GM23248 (cell line): ENCODE results near the gene CFAP74. TPM values are rescaled to one million over a fixed set of nuclear protein-coding genes. Genes with fewer than 3 reads are reported as not detected.
A peak's percentile ranks its signal among the peaks of the same experiment; 100 is the strongest.

ENCODE experiments used
- DNase-seq: peaks from one replicate; pipeline ENCODE4 v3.0.0-alpha.2; 2015
- H2AFZ ChIP-seq: fragments of 200-600 bp; sonication (generic); 2 replicates; pipeline ENCODE4 v1.6.1; 2016; ENCODE audit warnings: antibody characterized with exemption
- H3F3A ChIP-seq: fragments of 200-600 bp; sonication (generic); 2 replicates; pipeline ENCODE4 v1.6.1; 2016; ENCODE audit warnings: mild to moderate bottlenecking, antibody characterized with exemption, mixed run types; ENCODE audit not compliant: insufficient read depth
- H3K27ac ChIP-seq: fragments of 200-600 bp; sonication (generic); 2 replicates; pipeline ENCODE4 v1.5.1; 2016; ENCODE audit warnings: mild to moderate bottlenecking
- H3K27me3 ChIP-seq: fragments of 200-600 bp; sonication (generic); replicated peaks from 2 replicates; pipeline ENCODE4 v1.6.1; 2016; ENCODE audit warnings: mild to moderate bottlenecking; ENCODE audit not compliant: insufficient read depth
- H3K36me3 ChIP-seq: fragments of 200-600 bp; sonication (generic); 2 replicates; pipeline ENCODE4 v1.6.1; 2016; ENCODE audit warnings: low read depth, mild to moderate bottlenecking
- H3K4me1 ChIP-seq: fragments of 200-600 bp; sonication (generic); 2 replicates; pipeline ENCODE4 v1.6.1; 2016; ENCODE audit warnings: mild to moderate bottlenecking; ENCODE audit not compliant: insufficient read depth
- H3K4me2 ChIP-seq: fragments of 200-600 bp; sonication (generic); one replicate; pipeline ENCODE4 v1.6.1; 2016; ENCODE audit warnings: mild to moderate bottlenecking; ENCODE audit not compliant: unreplicated experiment
- H3K4me3 ChIP-seq: fragments of 200-600 bp; sonication (generic); 2 replicates; pipeline ENCODE4 v1.5.1; 2016; ENCODE audit warnings: mild to moderate bottlenecking
- H3K79me2 ChIP-seq: fragments of 200-600 bp; sonication (generic); 2 replicates; pipeline ENCODE4 v1.6.1; 2016; ENCODE audit warnings: mild to moderate bottlenecking; ENCODE audit not compliant: insufficient read depth
- H3K9ac ChIP-seq: fragments of 200-600 bp; sonication (generic); 2 replicates; pipeline ENCODE4 v1.6.1; 2016; ENCODE audit warnings: mild to moderate bottlenecking
- H3K9me2 ChIP-seq: fragments of 200-600 bp; sonication (generic); 2 replicates; pipeline ENCODE4 v1.6.1; 2016; ENCODE audit warnings: mixed run types, mild to moderate bottlenecking, moderate library complexity; ENCODE audit not compliant: insufficient read depth
- H3K9me3 ChIP-seq: fragments of 200-600 bp; sonication (generic); one replicate; pipeline ENCODE4 v1.6.1; 2017; ENCODE audit warnings: low read depth
- H4K20me1 ChIP-seq: fragments of 200-600 bp; sonication (generic); 2 replicates; pipeline ENCODE4 v1.6.0; 2016; ENCODE audit not compliant: insufficient read depth
- EZH2 ChIP-seq: fragments of 200-600 bp; sonication (generic); IDR thresholded peaks from 2 replicates; pipeline ENCODE4 v1.6.1; 2018; ENCODE audit warnings: antibody characterized with exemption, mild to moderate bottlenecking; ENCODE audit not compliant: insufficient read depth, poor library complexity, severe bottlenecking
- EZH2phosphoT487 ChIP-seq: fragments of 200-600 bp; sonication (generic); IDR thresholded peaks from 2 replicates; pipeline ENCODE4 v1.6.1; 2018; ENCODE audit warnings: antibody characterized with exemption, moderate library complexity, mild to moderate bottlenecking, low read depth; ENCODE audit not compliant: insufficient read depth
- WGBS, 2 experiments: methylation state at CpG; one replicate each; pipeline ENCODE4 v1.1.6; 2015 to 2017; ENCODE audit warnings: low lambda C conversion rate in 2 of 2, low coverage in 1 of 2; ENCODE audit errors: missing lambda C conversion rate in 2 of 2; 5-methylcytosine and 5-hydroxymethylcytosine counted together
- in situ Hi-C: fragments of 300-500 bp; cut with MboI; formaldehyde crosslinking; loops from 2 replicates; pipeline ENCODE4 v1.15.0; 2020
- polyA plus RNA-seq: library from polyadenylated mRNA; unstranded; fragments of >200 nt; fragmentation: Nextera tagmentation; extraction: Ambion mirVana; gene quantifications from 2 replicates; pipeline ENCODE4 v1.2.1, GENCODE V29; 2016
- total RNA-seq: library from RNA; depleted of rRNA; stranded (reverse); fragments of >200 nt; shearing (Covaris generic); gene quantifications from 2 replicates; pipeline ENCODE4 v1.2.3, GENCODE V29; 2014

Gene CFAP74
- total and polyA plus RNA-seq, 2 experiments from 2014 or later = not detected

DNA sequence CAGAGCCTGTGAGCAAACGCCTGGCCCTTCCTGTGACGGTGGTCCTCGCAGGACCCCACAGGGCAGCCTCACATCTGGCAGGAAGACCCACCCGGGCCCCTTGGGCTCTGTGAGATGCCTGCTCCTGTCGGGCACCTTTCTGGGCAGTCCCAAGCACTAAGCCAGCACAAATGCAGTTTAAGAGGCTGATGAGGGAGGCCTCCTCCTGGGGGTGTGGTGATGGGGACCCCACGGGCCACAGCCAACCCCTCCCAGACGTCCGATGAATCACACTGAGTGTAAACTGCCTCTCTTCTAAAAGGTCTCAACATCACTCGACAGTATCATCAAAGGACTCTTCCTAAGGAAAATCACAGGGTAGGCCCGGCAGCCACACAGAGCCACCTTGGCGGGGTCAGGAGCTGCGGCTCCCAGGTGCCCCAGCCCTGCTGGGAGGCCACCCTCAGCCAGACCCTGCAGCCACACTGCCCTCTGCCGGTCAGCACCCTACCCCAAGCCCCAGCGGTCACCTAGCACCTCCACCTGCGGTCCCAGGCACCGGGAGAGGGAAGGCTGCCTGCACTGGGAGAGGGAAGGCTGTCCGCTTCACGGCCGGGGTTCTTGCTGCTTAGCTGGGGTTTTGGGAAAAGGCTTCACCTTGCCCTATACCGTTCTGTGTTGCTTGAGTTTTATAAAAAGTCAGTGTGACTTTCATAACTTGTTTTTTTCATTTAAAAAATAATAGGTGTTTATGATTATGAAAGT, 42.8 kb upstream of the CFAP74 start:
- no peaks in the 10 kb centered on the region for H3K9me2 ChIP-seq
- in situ Hi-C loops = no loop called here
- peaks cover 4% of the 10 kb centered on the region; the same call in 1 of the 2 replicates for H3K4me1 ChIP-seq
- H3K79me2 ChIP-seq = no peaks in the 10 kb centered on the region
- TF ChIP-seq EZH2 = no peak
- TF ChIP-seq EZH2phosphoT487 = no peak
- no peak overlapping the region for H3K27ac ChIP-seq
- peaks cover 25% of the 10 kb centered on the region for H3K27me3 ChIP-seq
- H3F3A ChIP-seq = no peaks in the 10 kb centered on the region
- no peak overlapping the region for H3K4me2 ChIP-seq
- no peak overlapping the region for H3K9ac ChIP-seq
- 40 to 42% methylated on average over 20 of the region's 20 CpGs for WGBS, 2 experiments
- H4K20me1 ChIP-seq = no peaks in the 10 kb centered on the region
- H3K4me3 ChIP-seq = no peak overlapping the region
- H3K9me3 ChIP-seq = no peaks in the 10 kb centered on the region
- peak; percentile 21 for DNase-seq
- no peaks in the 10 kb centered on the region for H3K36me3 ChIP-seq
- H2AFZ ChIP-seq = no peak overlapping the region

DNA sequence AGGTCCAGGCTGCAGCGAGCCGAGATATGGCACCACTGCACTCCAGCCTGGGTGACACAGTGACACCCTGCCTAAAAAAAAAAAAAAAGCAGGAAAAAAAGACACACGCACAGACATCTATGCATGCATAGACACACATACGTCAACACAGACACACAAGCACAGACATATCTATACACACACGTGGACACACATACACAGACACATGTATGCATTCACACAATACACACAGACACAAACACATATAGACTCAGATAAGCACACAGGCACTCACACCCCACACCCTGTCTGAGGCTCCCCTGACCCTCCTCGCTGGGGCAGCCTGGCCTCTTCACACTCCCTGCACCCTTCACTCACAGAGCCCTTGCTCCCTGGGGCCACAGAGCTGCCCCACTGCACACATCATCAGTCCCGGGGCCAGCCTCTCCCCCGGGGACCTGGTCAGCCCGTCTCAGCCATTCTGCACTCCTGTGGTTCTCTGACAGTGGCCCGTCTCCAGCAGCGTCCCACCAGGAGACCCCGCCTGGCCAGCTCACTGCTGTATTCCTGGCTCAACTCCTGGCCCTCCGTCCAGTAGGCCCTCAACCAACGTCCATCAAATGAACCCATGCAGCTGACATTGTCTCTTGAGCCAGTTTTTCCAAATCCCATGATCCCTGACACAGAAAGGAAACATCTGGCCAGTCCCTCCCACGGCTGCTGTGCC, 42.0 kb upstream of the CFAP74 start:
- Histone ChIP-seq H3K36me3 (no peaks in the 10 kb centered on the region), H3K4me2 (no peak overlapping the region), H2AFZ (no peak overlapping the region), H3K9ac (0 out of 2 replicates have a peak overlapping the region, but pooled peaks have one; percentile 40), H3K4me3 (no peak overlapping the region), H3K27me3 (peaks cover 18% of the 10 kb centered on the region), H3K79me2 (no peaks in the 10 kb centered on the region), H3K27ac (no peak overlapping the region), H4K20me1 (no peaks in the 10 kb centered on the region), H3K4me1 (peaks cover 4% of the 10 kb centered on the region; the same call in 1 of the 2 replicates), H3K9me3 (no peaks in the 10 kb centered on the region), H3K9me2 (no peaks in the 10 kb centered on the region), H3F3A (no peaks in the 10 kb centered on the region)
- WGBS, 2 experiments = 42 to 44% methylated on average over 15 of the region's 15 CpGs
- TF ChIP-seq EZH2phosphoT487 (no peak), EZH2 (no peak)
- peak; percentile 37 for DNase-seq
- in situ Hi-C loops = no loop called here

GRCh38 chr1:2044510-2045319, 41.1 kb upstream of the CFAP74 start:
- H3K27ac ChIP-seq = no peak overlapping the region
- peaks cover 21% of the 10 kb centered on the region for H3K27me3 ChIP-seq
- no peaks in the 10 kb centered on the region for H3K9me2 ChIP-seq
- peak overlapping the region; percentile 63 for H3K4me3 ChIP-seq
- TF ChIP-seq EZH2phosphoT487 (no peak), EZH2 (no peak)
- no peaks in the 10 kb centered on the region for H3K79me2 ChIP-seq
- no peaks in the 10 kb centered on the region for H4K20me1 ChIP-seq
- 6% methylated on average over 40 to 51 of the region's 75 CpGs for WGBS, 2 experiments
- H3K4me1 ChIP-seq = peaks cover 4% of the 10 kb centered on the region; the same call in 1 of the 2 replicates
- H2AFZ ChIP-seq = peak overlapping the region; percentile 81
- no peaks in the 10 kb centered on the region for H3K9me3 ChIP-seq
- peak overlapping the region; percentile 40 for H3K9ac ChIP-seq
- peak; percentile 74 for DNase-seq
- H3K36me3 ChIP-seq = no peaks in the 10 kb centered on the region
- H3F3A ChIP-seq = no peaks in the 10 kb centered on the region
- in situ Hi-C loops = no loop called here
- H3K4me2 ChIP-seq = peak overlapping the region; percentile 83

DNA sequence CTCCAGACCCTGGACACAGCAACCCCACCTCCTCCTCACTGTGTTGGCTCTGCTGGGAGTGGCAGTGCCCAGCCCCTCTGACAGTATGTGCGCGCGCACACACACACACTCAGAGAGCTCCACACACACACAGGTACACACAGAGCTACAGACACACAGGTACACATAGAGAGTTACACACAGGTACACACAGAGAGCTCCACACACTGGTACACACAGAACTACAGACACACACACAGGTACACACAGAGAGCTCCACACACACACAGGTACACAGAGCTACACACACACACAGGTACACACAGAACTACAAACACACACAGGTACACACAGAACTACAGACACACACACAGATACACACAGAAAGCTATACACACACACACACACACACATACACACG, 40.3 kb upstream of the CFAP74 start:
- Histone ChIP-seq H3K4me2 (no peak overlapping the region), H3F3A (no peaks in the 10 kb centered on the region), H4K20me1 (no peaks in the 10 kb centered on the region), H3K27me3 (peaks cover 15% of the 10 kb centered on the region), H3K27ac (no peak overlapping the region), H3K9me2 (no peaks in the 10 kb centered on the region), H3K79me2 (no peaks in the 10 kb centered on the region), H3K4me1 (peaks cover 4% of the 10 kb centered on the region; the same call in 1 of the 2 replicates), H3K36me3 (no peaks in the 10 kb centered on the region), H2AFZ (no peak overlapping the region), H3K4me3 (no peak overlapping the region), H3K9ac (no peak overlapping the region), H3K9me3 (no peaks in the 10 kb centered on the region)
- DNase-seq = no peak
- in situ Hi-C loops = no loop called here
- TF ChIP-seq EZH2 (no peak), EZH2phosphoT487 (no peak)
- 96 to 100% methylated on average over 4 of the region's 4 CpGs for WGBS, 2 experiments
